CD4-positive, alpha-beta T cell (primary cell): Measurements from ENCODE around the gene CLHC1. TPM values are rescaled to one million over a fixed set of nuclear protein-coding genes. Genes with fewer than 3 reads are reported as not detected.
"Not testable (repeated sequence)": the region's sequence is repeated elsewhere in the genome, so short reads cannot be mapped to it uniquely, and the experiment has no call there.

Experiments used
- ATAC-seq: fragments of 200-7000 bp; cut with Tn5 transposase; one replicate; pipeline ENCODE4 v1.10.0; 2022; ENCODE audit warnings: mild to moderate bottlenecking; ENCODE audit not compliant: poor library complexity
- CTCF ChIA-PET: fragments of 350-600 bp; sonication (Branson Sonifier 250); formaldehyde crosslinking; loops from one replicate; lab custom pipeline; 2021; ENCODE audit warnings: antibody characterized with exemption, inconsistent platforms; lab: Charles Lee
- POLR2A ChIA-PET: fragments of 350-600 bp; sonication (Branson Sonifier 250); formaldehyde crosslinking; loops from one replicate; lab custom pipeline; 2021; ENCODE audit warnings: antibody characterized with exemption, inconsistent platforms; lab: Charles Lee
- DNase-seq, 14 experiments: peaks; one replicate each; pipeline ENCODE4 v3.0.0-alpha.2; 2013 to 2020; ENCODE audit warnings: mixed read lengths in 2 of 14
- H3K27ac ChIP-seq, 2 donors: one replicate each; pipeline versions ENCODE4 v1.5.1 to v1.7.0; 2013; ENCODE audit warnings: low read length in 2 of 2, low read depth in 1 of 2, mild to moderate bottlenecking in 1 of 2
- H3K27me3 ChIP-seq, 2 experiments: 1 replicate in 1 of 2; 2 replicates in 1 of 2; pipeline versions ENCODE4 v1.6.1 to v1.7.0; 2013; ENCODE audit warnings: low read length in 2 of 2, control low read depth in 1 of 2, mild to moderate bottlenecking in 1 of 2, moderate library complexity in 1 of 2; ENCODE audit not compliant: insufficient read depth in 2 of 2, control insufficient read depth in 1 of 2
- H3K36me3 ChIP-seq: one replicate; pipeline ENCODE4 v1.6.1; 2013; ENCODE audit warnings: low read length, control low read depth; ENCODE audit not compliant: insufficient read depth
- H3K4me1 ChIP-seq: one replicate; pipeline ENCODE4 v1.6.1; 2013; ENCODE audit warnings: low read length, control low read depth; ENCODE audit not compliant: insufficient read depth
- H3K4me3 ChIP-seq: one replicate; pipeline ENCODE4 v1.5.1; 2013; ENCODE audit warnings: mild to moderate bottlenecking, low read length, moderate library complexity
- H3K9me3 ChIP-seq, 2 experiments: 1 replicate in 1 of 2; 2 replicates in 1 of 2; pipeline versions ENCODE4 v1.6.1 to v1.7.0; 2013; ENCODE audit warnings: low read length in 2 of 2, mild to moderate bottlenecking in 2 of 2, control low read depth in 1 of 2, moderate library complexity in 1 of 2; ENCODE audit not compliant: control insufficient read depth in 1 of 2, insufficient read depth in 1 of 2
- H3K27ac Mint-ChIP-seq: one replicate; pipeline ENCODE4 v1.8.0; 2020; ENCODE audit warnings: mixed read lengths
- H3K27me3 Mint-ChIP-seq: one replicate; pipeline ENCODE4 v1.8.0; 2021; ENCODE audit warnings: mixed read lengths
- H3K36me3 Mint-ChIP-seq: one replicate; pipeline ENCODE4 v1.8.0; 2021; ENCODE audit warnings: low read depth, mixed read lengths
- H3K4me1 Mint-ChIP-seq: one replicate; pipeline ENCODE4 v1.8.0; 2021; ENCODE audit warnings: low read depth, mixed read lengths
- H3K4me3 Mint-ChIP-seq: one replicate; pipeline ENCODE4 v1.8.0; 2020; ENCODE audit warnings: mild to moderate bottlenecking, mixed read lengths
- H3K9me3 Mint-ChIP-seq: one replicate; pipeline ENCODE4 v1.8.0; 2020; ENCODE audit warnings: mixed read lengths
- CTCF ChIP-seq: fragments of 200-600 bp; IDR thresholded peaks from one replicate; pipeline ENCODE4 v1.8.0; 2022; ENCODE audit warnings: antibody characterized with exemption, mild to moderate bottlenecking
- intact Hi-C, 2 experiments: fragments of 100-400 bp; cut with DNase I in 1 of 2; cut with micrococcal nuclease in 1 of 2; formaldehyde crosslinking; loops; one replicate each; pipeline versions ENCODE4 v1.15.1 to v1.9.0; 2023 to 2025; cut with DNase I, micrococcal nuclease
- polyA plus RNA-seq, 2 donors: library from polyadenylated mRNA; unstranded; fragments of 120-200 nt; gene quantifications; one replicate each; pipeline ENCODE4 v1.2.1, GENCODE V29; 2013
- total RNA-seq, 174 experiments: library from RNA in 2 of 174; stranded (reverse) in 2 of 174; gene quantifications; one replicate each; pipeline ENCODE4 v1.2.3 and lab custom pipeline; 2021 to 2026

Gene CLHC1
- total RNA-seq = 1 to 10 TPM; 4.4 TPM
- 5.8 TPM for polyA plus RNA-seq (2013, experiment 1 of 2)
- 5.5 TPM for polyA plus RNA-seq (2013, experiment 2 of 2)
- 1.6 to 12.9 (median 4.2) reads per million in 172 experiments for total RNA-seq (lab: John Stamatoyannopoulos, UW)

GRCh38 chr2:55232084-55232862 lies at the start of gene CLHC1, which contains the start of gene RPS27A:
TSS of gene CLHC1 (minus strand) at chr2:55232293. CDS start at chr2:55222411, 9,882 bp downstream.
TSS of gene RPS27A (plus strand) at chr2:55232688. CDS start at chr2:55232825, 137 bp downstream.
- CTCF ChIA-PET = interaction anchor here (0.9 to 1.4 kb wide), 3 partner anchors 8 to 12 kb away, joined by 4 to 7 read pairs (median 4); no protein-coding TSS in a partner anchor
- POLR2A ChIA-PET = interaction anchor here (0.6 to 1.8 kb wide), 23 partner anchors 9 to 1465 kb away, joined by 3 to 71 read pairs (median 4); partner anchors contain the start of genes ACYP2, CFAP36, CHAC2 and EML6
- no peaks in the 10 kb centered on the region for H3K27me3 Mint-ChIP-seq
- peak within 1 kb of the TSS; percentile 95 for H3K4me3 Mint-ChIP-seq
- H3K27ac Mint-ChIP-seq = peak within 1 kb of the TSS; percentile 92
- Histone ChIP-seq H3K9me3 (no peaks in the 10 kb centered on the region), H3K36me3 (peaks cover 40% of the 10 kb centered on the region), H3K27me3 (no peaks in the 10 kb centered on the region), H3K4me3 (peak within 1 kb of the TSS; percentile 77), H3K27ac (peak within 1 kb of the TSS; percentile 97 to 100), H3K4me1 (peaks cover 31% of the 10 kb centered on the region)
- H3K4me1 Mint-ChIP-seq = peaks cover 81% of the 10 kb centered on the region
- ATAC-seq = peak; percentile 87
- TF ChIP-seq CTCF = no peak
- peaks cover 61% of the 10 kb centered on the region for H3K36me3 Mint-ChIP-seq
- peaks cover 5% of the 10 kb centered on the region for H3K9me3 Mint-ChIP-seq
- DNase-seq = peak; percentile 90 to 96 (median 94)
- intact Hi-C loops = loop anchor here (1.0 to 10.0 kb wide), 9 partner anchors 35 to 1447 kb away; partner anchors contain the start of genes CFAP36 (in 2 of the 2), ASB3 (in 1 of the 2), ERLEC1 (in 1 of the 2) and PPP4R3B (in 1 of the 2)

- H3K36me3 Mint-ChIP-seq, H3K9me3 ChIP-seq, ATAC-seq, H3K36me3 ChIP-seq, H3K9me3 Mint-ChIP-seq, H3K27me3 ChIP-seq, CTCF ChIA-PET, H3K4me3 ChIP-seq, DNase-seq, H3K27me3 Mint-ChIP-seq: not testable (repeated sequence)
- H3K4me3 Mint-ChIP-seq = peak overlapping the region; percentile 64
- Histone ChIP-seq H3K4me1 (peaks cover 11% of the 10 kb centered on the region), H3K27ac (peak overlapping the region in 1 of 2 donors; percentile 88)
- H3K27ac Mint-ChIP-seq = peak overlapping the region; percentile 97
- peaks cover 25% of the 10 kb centered on the region for H3K4me1 Mint-ChIP-seq
- intact Hi-C loops = loop anchor here (2.0 to 5.0 kb wide), 4 partner anchors 48 to 236 kb away; partner anchors contain the start of genes CFAP36 (in 1 of the 2), CLHC1 (in 1 of the 2) and RPS27A (in 1 of the 2)
- POLR2A ChIA-PET = interaction anchor here (1.0 to 1.7 kb wide), 5 partner anchors 13 to 238 kb away, joined by 4 to 7 read pairs (median 6); partner anchors contain the start of genes CFAP36, CLHC1, MTIF2 and RPS27A
Observed at GRCh38 chr2:55280851-55281546, 48.9 kb upstream of the CLHC1 start.

- ATAC-seq = not testable (repeated sequence)
Observed at GRCh38 chr2:55279859-55280424, 47.8 kb upstream of the CLHC1 start.

GRCh38 chr2:55279214-55279835 lies 47.2 kb upstream of the CLHC1 start:
- CTCF ChIA-PET, DNase-seq, H3K27ac Mint-ChIP-seq, intact Hi-C loops, H3K27ac ChIP-seq, H3K27me3 ChIP-seq, ATAC-seq, H3K36me3 Mint-ChIP-seq, POLR2A ChIA-PET, H3K9me3 Mint-ChIP-seq, H3K9me3 ChIP-seq, H3K36me3 ChIP-seq, H3K27me3 Mint-ChIP-seq, H3K4me3 ChIP-seq: not testable (repeated sequence)
- Mint-ChIP-seq H3K4me3 (peak overlapping the region; percentile 38), H3K4me1 (peaks cover 18% of the 10 kb centered on the region)
- H3K4me1 ChIP-seq = peaks cover 11% of the 10 kb centered on the region

More at GRCh38 chr2:55279859-55280424, 47.8 kb upstream of the CLHC1 start:
- H3K4me1 ChIP-seq = peaks cover 11% of the 10 kb centered on the region
- H3K27me3 Mint-ChIP-seq, H3K4me3 ChIP-seq, H3K36me3 ChIP-seq, DNase-seq, H3K9me3 Mint-ChIP-seq, H3K27me3 ChIP-seq, H3K27ac ChIP-seq, H3K9me3 ChIP-seq, H3K36me3 Mint-ChIP-seq, CTCF ChIA-PET, POLR2A ChIA-PET: not testable (repeated sequence)
- H3K4me3 Mint-ChIP-seq = peak overlapping the region; percentile 31
- H3K4me1 Mint-ChIP-seq = peaks cover 20% of the 10 kb centered on the region
- intact Hi-C loops = loop anchor here (2.0 to 5.0 kb wide), 4 partner anchors 47 to 237 kb away; partner anchors contain the start of genes CFAP36 (in 1 of the 2), CLHC1 (in 1 of the 2) and RPS27A (in 1 of the 2)
- peak overlapping the region; percentile 6 for H3K27ac Mint-ChIP-seq
